ENCODE measurements around the gene SUN2.

Gene SUN2

GRCh38 chr22:38762551-38762983 lies 6.8 kb upstream of the SUN2 start:
- no peaks in the 10 kb centered on the region for H3K4me1 ChIP-seq (ENCODE audit: control insufficient read depth, insufficient read depth, low read length)
- WGBS (ENCODE audit: insufficient coverage, insufficient read length): no CpG with 5 or more reads among the region's 11 CpGs
- H3K27ac ChIP-seq (ENCODE audit: low read length): no peak overlapping the region
- no peak for DNase-seq (ENCODE audit: low read depth, low spot score)
- H3K4me3 ChIP-seq (ENCODE audit: low read length): no peak overlapping the region
- no peaks in the 10 kb centered on the region for H3K9me3 ChIP-seq (ENCODE audit: control insufficient read depth, insufficient read depth, low read length)
- no peaks in the 10 kb centered on the region for H3K36me3 ChIP-seq (ENCODE audit: control insufficient read depth, insufficient read depth, low read length)
- no peaks in the 10 kb centered on the region for H3K27me3 ChIP-seq (ENCODE audit: control insufficient read depth, insufficient read depth, low read length)

- Histone ChIP-seq H3K27me3 (ENCODE audit: control insufficient read depth, insufficient read depth, low read length) (no peaks in the 10 kb centered on the region), H3K4me1 (ENCODE audit: control insufficient read depth, insufficient read depth, low read length) (no peaks in the 10 kb centered on the region), H3K9me3 (ENCODE audit: control insufficient read depth, insufficient read depth, low read length) (no peaks in the 10 kb centered on the region), H3K4me3 (ENCODE audit: low read length) (no peak overlapping the region), H3K27ac (ENCODE audit: low read length) (no peak overlapping the region), H3K36me3 (ENCODE audit: control insufficient read depth, insufficient read depth, low read length) (no peaks in the 10 kb centered on the region)
- DNase-seq (ENCODE audit: low read depth, low spot score): no peak
- WGBS (ENCODE audit: insufficient coverage, insufficient read length): over 99% methylated on average over 4 of the region's 20 CpGs
Measured at GRCh38 chr22:38761202-38762162, 5.7 kb upstream of the SUN2 start.

- WGBS (ENCODE audit: insufficient coverage, insufficient read length): no CpG with 5 or more reads among the region's 12 CpGs
- no peak for DNase-seq (ENCODE audit: low read depth, low spot score)
- no peaks in the 10 kb centered on the region for H3K4me1 ChIP-seq (ENCODE audit: control insufficient read depth, insufficient read depth, low read length)
- H3K4me3 ChIP-seq (ENCODE audit: low read length): no peak overlapping the region
- H3K27me3 ChIP-seq (ENCODE audit: control insufficient read depth, insufficient read depth, low read length): no peaks in the 10 kb centered on the region
- H3K36me3 ChIP-seq (ENCODE audit: control insufficient read depth, insufficient read depth, low read length): no peaks in the 10 kb centered on the region
- no peak overlapping the region for H3K27ac ChIP-seq (ENCODE audit: low read length)
- H3K9me3 ChIP-seq (ENCODE audit: control insufficient read depth, insufficient read depth, low read length): no peaks in the 10 kb centered on the region
Measured at GRCh38 chr22:38760477-38761201, 4.8 kb upstream of the SUN2 start.

- Histone ChIP-seq H3K4me3 (ENCODE audit: low read length) (no peak overlapping the region), H3K4me1 (ENCODE audit: control insufficient read depth, insufficient read depth, low read length) (no peaks in the 10 kb centered on the region)
Measured at GRCh38 chr22:38759005-38759404, 3.2 kb upstream of the SUN2 start.

GRCh38 chr22:38758276-38758945 lies 2.6 kb upstream of the SUN2 start:
- H3K36me3 ChIP-seq (ENCODE audit: control insufficient read depth, insufficient read depth, low read length): no peaks in the 10 kb centered on the region
- H3K4me1 ChIP-seq (ENCODE audit: control insufficient read depth, insufficient read depth, low read length): no peaks in the 10 kb centered on the region
- no peaks in the 10 kb centered on the region for H3K9me3 ChIP-seq (ENCODE audit: control insufficient read depth, insufficient read depth, low read length)
- no peak overlapping the region for H3K4me3 ChIP-seq (ENCODE audit: low read length)
- WGBS (ENCODE audit: insufficient coverage, insufficient read length): no CpG with 5 or more reads among the region's 16 CpGs
- H3K27me3 ChIP-seq (ENCODE audit: control insufficient read depth, insufficient read depth, low read length): no peaks in the 10 kb centered on the region
- no peak overlapping the region for H3K27ac ChIP-seq (ENCODE audit: low read length)
- no peak for DNase-seq (ENCODE audit: low read depth, low spot score)

More at GRCh38 chr22:38759005-38759404, 3.2 kb upstream of the SUN2 start:
- no CpG with 5 or more reads among the region's 7 CpGs for WGBS (ENCODE audit: insufficient coverage, insufficient read length)
- H3K9me3 ChIP-seq (ENCODE audit: control insufficient read depth, insufficient read depth, low read length): no peaks in the 10 kb centered on the region
- H3K27me3 ChIP-seq (ENCODE audit: control insufficient read depth, insufficient read depth, low read length): no peaks in the 10 kb centered on the region
- no peak overlapping the region for H3K27ac ChIP-seq (ENCODE audit: low read length)
- DNase-seq (ENCODE audit: low read depth, low spot score): no peak
- H3K36me3 ChIP-seq (ENCODE audit: control insufficient read depth, insufficient read depth, low read length): no peaks in the 10 kb centered on the region

GRCh38 chr22:38757464-38757757 lies 1.6 kb upstream of the SUN2 start:
- Histone ChIP-seq H3K27me3 (ENCODE audit: control insufficient read depth, insufficient read depth, low read length) (no peaks in the 10 kb centered on the region), H3K9me3 (ENCODE audit: control insufficient read depth, insufficient read depth, low read length) (no peaks in the 10 kb centered on the region), H3K27ac (ENCODE audit: low read length) (no peak overlapping the region), H3K4me3 (ENCODE audit: low read length) (no peak overlapping the region), H3K4me1 (ENCODE audit: control insufficient read depth, insufficient read depth, low read length) (no peaks in the 10 kb centered on the region), H3K36me3 (ENCODE audit: control insufficient read depth, insufficient read depth, low read length) (no peaks in the 10 kb centered on the region)
- no peak for DNase-seq (ENCODE audit: low read depth, low spot score)
- WGBS (ENCODE audit: insufficient coverage, insufficient read length): no CpG with 5 or more reads among the region's 4 CpGs

- no peaks in the 10 kb centered on the region for H3K9me3 ChIP-seq (ENCODE audit: control insufficient read depth, insufficient read depth, low read length)
- no peak for DNase-seq (ENCODE audit: low read depth, low spot score)
- WGBS (ENCODE audit: insufficient coverage, insufficient read length): no CpG with 5 or more reads among the region's 17 CpGs
- H3K27ac ChIP-seq (ENCODE audit: low read length): no peak overlapping the region
- H3K4me3 ChIP-seq (ENCODE audit: low read length): no peak overlapping the region
- H3K4me1 ChIP-seq (ENCODE audit: control insufficient read depth, insufficient read depth, low read length): no peaks in the 10 kb centered on the region
- no peaks in the 10 kb centered on the region for H3K27me3 ChIP-seq (ENCODE audit: control insufficient read depth, insufficient read depth, low read length)
- H3K36me3 ChIP-seq (ENCODE audit: control insufficient read depth, insufficient read depth, low read length): no peaks in the 10 kb centered on the region
Measured at GRCh38 chr22:38756711-38757463, 1.1 kb upstream of the SUN2 start.

GRCh38 chr22:38755155-38755910 lies 465 bp downstream of the SUN2 start:
- peaks cover 1% of the 10 kb centered on the region; the same call in 1 of the 2 replicates for H3K4me1 ChIP-seq (ENCODE audit: control insufficient read depth, insufficient read depth, low read length)
- no peaks in the 10 kb centered on the region for H3K9me3 ChIP-seq (ENCODE audit: control insufficient read depth, insufficient read depth, low read length)
- H3K4me3 ChIP-seq (ENCODE audit: low read length): peak overlapping the region; percentile 70
- no peak for DNase-seq (ENCODE audit: low read depth, low spot score)
- H3K27ac ChIP-seq (ENCODE audit: low read length): no peak overlapping the region
- H3K36me3 ChIP-seq (ENCODE audit: control insufficient read depth, insufficient read depth, low read length): peaks cover 3% of the 10 kb centered on the region; the same call in 1 of the 2 replicates
- no CpG with 5 or more reads among the region's 74 CpGs for WGBS (ENCODE audit: insufficient coverage, insufficient read length)
- H3K27me3 ChIP-seq (ENCODE audit: control insufficient read depth, insufficient read depth, low read length): no peaks in the 10 kb centered on the region

GRCh38 chr22:38754751-38755154 lies 1.0 kb downstream of the SUN2 start:
- Histone ChIP-seq H3K4me1 (ENCODE audit: control insufficient read depth, insufficient read depth, low read length) (peaks cover 1% of the 10 kb centered on the region; the same call in 1 of the 2 replicates), H3K9me3 (ENCODE audit: control insufficient read depth, insufficient read depth, low read length) (no peaks in the 10 kb centered on the region), H3K27me3 (ENCODE audit: control insufficient read depth, insufficient read depth, low read length) (no peaks in the 10 kb centered on the region), H3K4me3 (ENCODE audit: low read length) (peak overlapping the region; percentile 70; the same call in 1 of the 2 replicates), H3K36me3 (ENCODE audit: control insufficient read depth, insufficient read depth, low read length) (peaks cover 5% of the 10 kb centered on the region; the same call in 1 of the 2 replicates), H3K27ac (ENCODE audit: low read length) (no peak overlapping the region)
- no CpG with 5 or more reads among the region's 12 CpGs for WGBS (ENCODE audit: insufficient coverage, insufficient read length)
- no peak for DNase-seq (ENCODE audit: low read depth, low spot score)
